NCI-H1092 (cell line): ENCODE measurements around the gene NT5C1B.
"Not testable (repeated sequence)": the region's sequence is repeated elsewhere in the genome, so short reads cannot be mapped to it uniquely, and the experiment has no call there.

Source experiments
- DNase-seq: peaks from one replicate; lab custom pipeline; 2025; lab: John Stamatoyannopoulos, UW

Gene NT5C1B

GRCh38 chr2:18589354-18589753 lies at the start of gene NT5C1B:
Gene NT5C1B, minus strand, starts transcription at chr2:18589569. Its CDS starts 101 bp downstream, at chr2:18589468.
- no peak for DNase-seq

- no peak for DNase-seq
Measured at GRCh38 chr2:18637196-18637595, 47.8 kb upstream of the NT5C1B start.

- not testable (repeated sequence) for DNase-seq
Measured at GRCh38 chr2:18632699-18633098, 43.3 kb upstream of the NT5C1B start.

GRCh38 chr2:18630941-18631340 lies 41.6 kb upstream of the NT5C1B start:
- no peak for DNase-seq

- no peak for DNase-seq
Measured at GRCh38 chr2:18630541-18630940, 41.2 kb upstream of the NT5C1B start.

GRCh38 chr2:18630101-18630500 lies 40.7 kb upstream of the NT5C1B start:
- DNase-seq = no peak

- no peak for DNase-seq
Measured at GRCh38 chr2:18626958-18627650, 37.7 kb upstream of the NT5C1B start.

- no peak for DNase-seq
Measured at GRCh38 chr2:18626256-18626668, 36.9 kb upstream of the NT5C1B start.

GRCh38 chr2:18625563-18625962 lies 36.2 kb upstream of the NT5C1B start:
- DNase-seq = no peak

GRCh38 chr2:18623782-18624181 lies 34.4 kb upstream of the NT5C1B start:
- no peak for DNase-seq

GRCh38 chr2:18620867-18621632 lies 31.7 kb upstream of the NT5C1B start:
- no peak for DNase-seq

- no peak for DNase-seq
Measured at GRCh38 chr2:18619091-18619490, 29.7 kb upstream of the NT5C1B start.

- DNase-seq = no peak
Measured at GRCh38 chr2:18614041-18614440, 24.7 kb upstream of the NT5C1B start.

GRCh38 chr2:18612133-18612532 lies 22.8 kb upstream of the NT5C1B start:
- no peak for DNase-seq

GRCh38 chr2:18611604-18612003 lies 22.2 kb upstream of the NT5C1B start:
- DNase-seq = no peak

- DNase-seq = no peak
Measured at GRCh38 chr2:18611184-18611583, 21.8 kb upstream of the NT5C1B start.

GRCh38 chr2:18610651-18611050 lies 21.3 kb upstream of the NT5C1B start:
- DNase-seq = no peak

GRCh38 chr2:18610090-18610489 lies 20.7 kb upstream of the NT5C1B start:
- DNase-seq = no peak

GRCh38 chr2:18605115-18605514 lies 15.7 kb upstream of the NT5C1B start:
- DNase-seq = no peak

- no peak for DNase-seq
Measured at GRCh38 chr2:18604531-18604885, 15.1 kb upstream of the NT5C1B start.

GRCh38 chr2:18603854-18604530 lies 14.6 kb upstream of the NT5C1B start:
- DNase-seq = no peak

GRCh38 chr2:18602298-18602697 lies 12.9 kb upstream of the NT5C1B start:
- DNase-seq = no peak

GRCh38 chr2:18600255-18600613 lies 10.9 kb upstream of the NT5C1B start:
- DNase-seq = no peak
